Midbrain (tissue), 1 donor: ENCODE results near the gene CALML3.
"Not testable (repeated sequence)": the region's sequence is repeated elsewhere in the genome, so short reads cannot be mapped to it uniquely, and the experiment has no call there.

Experiments
- DNase-seq: peaks from one replicate; lab custom pipeline; 2025; lab: John Stamatoyannopoulos, UW

CALML3 gene

DNA sequence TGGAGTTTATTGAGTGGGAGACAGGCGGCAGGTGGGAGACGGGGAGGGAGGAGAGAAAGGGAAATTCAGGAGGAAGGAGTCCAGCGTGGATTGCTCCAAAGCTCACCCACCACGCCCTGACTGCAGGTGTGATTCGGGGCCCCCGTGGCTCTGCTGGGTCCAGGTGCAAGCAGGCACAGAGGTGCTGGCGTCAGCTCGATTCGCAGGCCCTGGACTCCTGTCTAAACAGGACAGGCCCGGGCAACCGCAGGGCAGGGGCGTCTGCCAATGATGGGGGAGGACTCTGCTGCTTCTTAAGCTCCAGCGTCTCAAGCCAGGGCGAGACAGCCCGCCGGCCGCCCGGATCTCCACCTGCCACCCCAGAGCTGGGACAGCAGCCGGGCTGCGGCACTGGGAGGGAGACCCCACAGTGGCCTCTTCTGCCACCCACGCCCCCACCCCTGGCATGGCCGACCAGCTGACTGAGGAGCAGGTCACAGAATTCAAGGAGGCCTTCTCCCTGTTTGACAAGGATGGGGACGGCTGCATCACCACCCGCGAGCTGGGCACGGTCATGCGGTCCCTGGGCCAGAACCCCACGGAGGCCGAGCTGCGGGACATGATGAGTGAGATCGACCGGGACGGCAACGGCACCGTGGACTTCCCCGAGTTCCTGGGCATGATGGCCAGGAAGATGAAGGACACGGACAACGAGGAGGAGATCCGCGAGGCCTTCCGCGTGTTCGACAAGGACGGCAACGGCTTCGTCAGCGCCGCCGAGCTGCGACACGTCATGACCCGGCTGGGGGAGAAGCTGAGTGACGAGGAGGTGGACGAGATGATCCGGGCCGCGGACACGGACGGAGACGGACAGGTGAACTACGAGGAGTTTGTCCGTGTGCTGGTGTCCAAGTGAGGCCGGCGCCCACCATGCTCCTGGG, at the start of gene CALML3:
TSS of gene CALML3 (plus strand) at position 321 of the 920 bp plus-strand sequence. CDS start at position 446, 125 bp downstream.
- DNase-seq, result no peak

DNA sequence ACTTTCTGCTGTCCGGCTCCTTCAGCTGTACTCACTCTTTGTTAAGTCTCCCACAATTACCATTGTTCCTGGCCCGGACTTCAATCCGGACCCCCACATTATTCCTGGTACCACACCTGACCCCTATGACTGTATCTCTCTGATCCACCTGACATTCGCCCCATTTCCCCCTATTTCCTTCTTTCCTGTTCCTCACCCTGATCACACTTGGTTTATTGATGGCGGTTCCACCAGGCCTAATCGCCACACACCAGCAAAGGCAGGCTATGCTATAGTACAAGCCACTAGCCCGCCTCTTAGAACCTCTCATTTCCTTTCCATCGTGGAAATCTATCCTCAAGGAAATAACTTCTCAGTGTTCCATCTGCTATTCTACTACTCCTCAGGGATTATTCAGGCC, 49.7 kb upstream of the CALML3 start:
- not testable (repeated sequence) for DNase-seq

GRCh38 chr10:5475974-5476807, 48.6 kb upstream of the CALML3 start:
- DNase-seq, result not testable (repeated sequence)

DNA sequence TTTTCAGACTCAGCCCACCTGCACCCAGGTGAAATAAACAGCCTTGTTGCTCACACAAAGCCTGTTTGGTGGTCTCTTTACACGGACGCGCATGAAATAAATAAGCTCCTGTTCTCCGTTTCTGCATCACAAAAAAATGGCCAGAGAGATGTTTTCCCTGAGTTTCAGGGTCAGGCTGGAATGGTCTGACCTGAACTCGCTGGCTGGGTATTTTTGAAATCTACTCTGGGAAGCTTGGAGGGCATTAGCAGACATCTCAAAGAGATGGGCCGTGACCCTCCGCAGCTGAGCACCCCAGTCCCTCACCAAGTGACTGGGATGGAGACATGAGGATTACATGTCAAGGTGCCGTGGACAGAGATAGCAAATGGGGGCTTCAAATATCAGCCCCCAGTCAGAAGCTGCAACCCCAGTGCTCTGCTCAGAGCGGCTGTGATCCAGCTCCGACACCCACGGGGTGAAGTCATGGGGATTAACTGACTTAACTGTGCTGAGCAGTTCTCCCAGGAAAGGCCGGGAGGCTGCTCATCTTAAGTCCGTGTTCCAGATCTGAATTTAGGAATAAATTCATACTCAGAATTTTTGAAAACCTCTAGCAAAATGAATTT, 47.7 kb upstream of the CALML3 start:
- no peak for DNase-seq

- no peak for DNase-seq
These were observed 46.6 kb upstream of the CALML3 start for GRCh38 chr10:5477948-5478693.

GRCh38 chr10:5478694-5479305, 46.0 kb upstream of the CALML3 start:
- no peak for DNase-seq

- no peak for DNase-seq
These were observed 45.1 kb upstream of the CALML3 start for GRCh38 chr10:5479481-5480161.

GRCh38 chr10:5480162-5480941, 44.4 kb upstream of the CALML3 start:
- DNase-seq, result no peak

DNA sequence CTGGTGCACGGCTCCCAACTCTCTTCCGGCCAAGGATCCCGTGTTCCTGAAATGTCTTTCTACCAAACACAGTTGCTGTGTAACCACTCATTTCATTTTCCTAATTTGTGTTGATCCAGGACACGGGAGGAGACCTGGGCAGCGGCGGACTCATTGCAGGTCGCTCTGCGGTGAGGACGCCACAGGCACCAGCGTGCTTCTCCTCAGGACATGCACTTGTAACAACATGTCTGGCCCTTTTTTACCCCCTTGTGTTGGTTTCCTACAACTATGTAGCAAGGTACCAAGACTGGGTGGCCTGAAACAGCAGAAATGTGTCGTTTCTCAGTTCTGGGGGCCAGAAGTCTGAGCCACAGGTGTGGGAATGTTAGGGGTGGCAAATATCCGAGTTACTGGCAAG, 43.6 kb upstream of the CALML3 start:
- no peak for DNase-seq

DNA sequence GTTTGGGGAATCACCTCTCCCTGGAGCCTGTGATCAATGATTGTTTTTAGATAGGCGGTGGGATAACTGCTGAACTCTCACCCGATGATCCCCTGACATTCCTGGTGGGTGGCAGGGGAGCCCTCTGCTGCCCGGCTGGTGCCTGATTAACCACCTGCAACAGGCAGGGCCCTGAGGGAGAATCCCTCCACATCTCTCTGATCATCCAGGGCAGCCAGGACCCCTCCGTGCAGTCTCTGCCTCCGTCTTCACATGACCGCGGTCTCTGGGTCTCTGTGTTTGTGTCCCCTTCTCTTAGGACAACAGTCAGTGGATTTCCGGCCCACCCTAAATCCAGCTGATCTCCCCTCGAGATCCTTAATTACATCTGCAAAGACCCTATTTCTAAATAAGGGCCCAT, 42.7 kb upstream of the CALML3 start:
- DNase-seq, result no peak

DNA sequence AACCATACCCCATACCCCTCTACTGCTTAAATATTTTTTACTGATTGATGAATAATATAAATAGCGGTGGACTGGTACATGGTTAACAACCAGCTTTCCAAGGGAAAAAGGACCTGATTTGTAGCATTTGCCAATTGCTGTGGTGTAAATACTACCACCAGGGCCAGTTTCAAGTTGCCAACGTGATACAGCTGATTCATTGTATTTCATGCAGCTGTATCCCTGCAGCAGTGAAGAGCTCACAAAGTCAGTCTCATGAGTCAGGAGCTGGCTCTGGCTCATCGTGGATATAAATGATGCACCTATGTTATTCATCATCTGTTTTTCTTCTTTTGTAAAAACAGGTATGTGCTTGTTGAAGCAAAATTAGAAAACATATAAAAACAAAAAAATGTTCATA, 40.6 kb upstream of the CALML3 start:
- DNase-seq, result no peak

DNA sequence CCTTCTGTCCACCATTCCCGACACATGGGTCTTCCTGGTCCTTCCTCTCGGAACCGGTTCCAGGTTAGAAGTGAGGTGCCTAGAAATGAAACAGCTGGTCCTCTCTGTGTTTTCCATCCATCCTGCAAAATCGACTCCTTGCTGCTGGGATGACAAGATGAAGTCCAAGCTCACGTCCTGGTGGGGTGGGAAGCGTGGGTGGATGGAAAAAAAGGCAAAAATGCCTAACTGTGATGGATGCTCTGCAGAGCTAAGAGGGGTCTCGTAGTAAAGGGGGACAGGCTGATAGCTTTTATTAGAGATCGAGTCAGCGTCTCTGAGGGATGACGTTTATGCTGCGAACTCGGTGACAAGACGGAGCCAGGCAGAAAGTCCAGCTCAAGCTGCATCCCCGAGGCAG, 39.5 kb upstream of the CALML3 start:
- DNase-seq, result no peak

DNA sequence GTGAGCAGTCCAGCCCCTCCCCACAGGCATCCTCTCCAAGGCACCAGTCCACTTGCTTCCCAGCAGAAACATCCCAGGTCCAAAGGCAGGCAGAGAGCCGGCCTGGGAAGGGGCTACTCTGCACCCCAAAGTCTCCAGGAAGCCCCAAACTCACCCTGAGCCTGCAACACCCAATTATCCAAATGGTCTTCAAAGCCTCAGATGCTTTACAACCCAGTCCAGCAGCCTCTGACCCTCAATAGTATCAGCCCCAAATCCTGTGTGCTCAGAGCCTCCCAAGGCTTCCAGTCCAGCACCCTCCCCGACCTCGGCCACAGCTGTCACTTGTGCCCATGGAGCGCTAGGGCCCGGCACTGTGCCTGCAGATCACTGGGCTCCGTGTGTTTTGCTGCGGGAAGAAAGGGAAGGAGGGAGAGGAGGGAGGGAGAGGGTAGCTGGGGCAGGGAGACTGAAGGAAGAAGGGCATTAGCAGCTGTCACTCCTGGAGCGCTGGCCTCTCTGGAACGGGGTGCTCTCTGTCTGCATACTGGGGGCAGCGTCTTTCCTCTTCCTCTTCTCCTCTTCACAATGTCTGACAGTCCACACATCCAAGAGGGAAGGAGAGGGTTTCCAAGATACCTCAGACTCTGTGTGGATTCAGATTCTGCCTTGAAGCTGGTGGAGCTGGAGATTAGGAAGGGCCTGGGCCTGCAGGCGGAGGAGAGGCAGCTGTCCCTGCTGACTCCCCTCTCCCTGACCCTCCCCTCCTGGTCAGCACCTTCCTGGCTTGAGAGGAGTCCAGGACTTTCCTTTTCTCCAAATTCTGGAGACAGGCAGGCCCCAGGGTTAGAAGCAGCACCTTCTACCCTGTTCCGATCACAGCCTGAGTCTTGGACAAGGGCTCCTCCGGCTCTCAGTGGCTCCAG, 38.6 kb upstream of the CALML3 start:
- DNase-seq, result no peak

- DNase-seq, result no peak
These were observed 37.9 kb upstream of the CALML3 start for GRCh38 chr10:5486853-5487235.

DNA sequence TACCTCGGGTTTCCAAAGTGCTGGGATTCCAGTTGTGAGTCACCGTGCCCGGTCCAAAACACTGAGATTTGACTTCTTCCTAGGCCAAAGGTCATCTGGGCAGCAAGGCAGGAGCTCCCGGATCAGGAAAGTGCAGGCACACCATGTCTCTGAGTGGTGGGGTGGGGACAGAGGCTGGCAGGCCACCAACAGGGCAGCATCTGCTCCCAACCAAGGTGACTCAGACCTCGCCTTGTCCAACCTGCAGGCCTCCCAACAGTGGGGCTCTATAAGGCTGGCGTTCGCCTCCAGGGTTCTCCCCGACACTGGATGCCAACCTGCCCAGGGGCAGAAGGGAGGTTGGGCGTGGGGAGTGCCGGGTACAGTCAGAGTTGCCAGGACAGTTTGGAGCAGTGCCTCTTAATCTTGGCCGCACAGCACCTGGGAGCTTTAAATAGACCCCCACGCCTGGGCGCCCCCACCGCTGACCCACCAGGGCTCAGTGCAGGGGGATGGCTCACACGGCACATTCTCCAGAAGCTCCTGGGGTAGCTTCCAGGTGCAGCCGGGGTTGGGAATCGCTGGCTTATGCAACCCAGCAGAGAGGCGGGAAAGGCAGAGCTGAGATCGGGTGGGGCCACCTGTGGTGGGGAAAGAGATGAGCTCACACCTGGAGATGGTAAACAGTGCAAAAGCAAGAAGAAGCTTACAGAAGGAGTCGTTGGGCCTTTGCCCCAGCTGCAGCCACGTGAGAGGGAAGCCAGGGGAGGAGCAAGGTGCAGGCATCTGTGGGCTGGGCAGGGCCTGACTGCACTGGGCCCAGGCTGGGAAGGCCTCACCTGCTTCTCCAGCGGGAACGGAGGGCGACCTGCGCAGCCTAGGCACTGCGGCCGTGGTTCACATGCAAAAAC, 36.2 kb upstream of the CALML3 start:
- DNase-seq, result no peak

- no peak for DNase-seq
These were observed 34.7 kb upstream of the CALML3 start for GRCh38 chr10:5490032-5490431.

GRCh38 chr10:5490698-5491464, 33.9 kb upstream of the CALML3 start:
- no peak for DNase-seq
